Endodermal cell (in vitro differentiated cells): Measurements from ENCODE around the gene CCDC144A. TPM values are rescaled to one million over a fixed set of nuclear protein-coding genes. Genes with fewer than 3 reads are reported as not detected.
"Not testable (repeated sequence)": the region's sequence is repeated elsewhere in the genome, so short reads cannot be mapped to it uniquely, and the experiment has no call there.

Source experiments
- DNase-seq: peaks from one replicate; pipeline ENCODE4 v3.0.0-alpha.2; 2017
- H3K27ac ChIP-seq: 2 replicates; pipeline ENCODE4 v1.5.1; 2013; ENCODE audit warnings: mild to moderate bottlenecking, low read depth, low read length, moderate library complexity
- H3K27me3 ChIP-seq: 2 replicates; pipeline ENCODE4 v1.6.1; 2013; ENCODE audit warnings: mild to moderate bottlenecking, low read length, moderate library complexity; ENCODE audit not compliant: insufficient read depth, control insufficient read depth, poor library complexity, severe bottlenecking
- H3K36me3 ChIP-seq: 2 replicates; pipeline ENCODE4 v1.7.0; 2013; ENCODE audit warnings: mild to moderate bottlenecking, low read length, moderate library complexity; ENCODE audit not compliant: control insufficient read depth, insufficient read depth
- H3K4me1 ChIP-seq: one replicate; pipeline ENCODE4 v1.7.0; 2013; ENCODE audit warnings: low read length; ENCODE audit not compliant: control insufficient read depth, insufficient read depth
- H3K4me3 ChIP-seq: 2 replicates; pipeline ENCODE4 v1.5.1; 2013; ENCODE audit warnings: mild to moderate bottlenecking, low read length, moderate library complexity
- H3K9ac ChIP-seq: 2 replicates; pipeline ENCODE4 v1.6.1; 2013; ENCODE audit warnings: mild to moderate bottlenecking, low read length, moderate library complexity; ENCODE audit not compliant: poor library complexity, severe bottlenecking; ENCODE audit errors: extremely low read depth
- H3K9me3 ChIP-seq: 2 replicates; pipeline ENCODE4 v1.6.1; 2013; ENCODE audit warnings: mild to moderate bottlenecking, low read length, moderate library complexity; ENCODE audit not compliant: control insufficient read depth
- H3K27ac Mint-ChIP-seq: 2 replicates; pipeline ENCODE4 v1.8.0; 2020; ENCODE audit warnings: mixed read lengths
- H3K27me3 Mint-ChIP-seq: 2 replicates; pipeline ENCODE4 v1.8.0; 2021; ENCODE audit warnings: mild to moderate bottlenecking, mixed read lengths; ENCODE audit not compliant: insufficient read depth
- H3K36me3 Mint-ChIP-seq: 2 replicates; pipeline ENCODE4 v1.8.0; 2020; ENCODE audit warnings: low read depth, mixed read lengths
- H3K4me1 Mint-ChIP-seq: 2 replicates; pipeline ENCODE4 v1.8.0; 2020; ENCODE audit warnings: mixed read lengths
- H3K4me3 Mint-ChIP-seq: 2 replicates; pipeline ENCODE4 v1.8.0; 2020; ENCODE audit warnings: mild to moderate bottlenecking, moderate library complexity, mixed read lengths
- H3K9me3 Mint-ChIP-seq: 2 replicates; pipeline ENCODE4 v1.8.0; 2020; ENCODE audit warnings: mild to moderate bottlenecking, mixed read lengths
- CTCF ChIP-seq: fragments of 200-600 bp; sonication (generic); conservative IDR thresholded peaks from 2 replicates; pipeline ENCODE4 v1.5.0; 2021; ENCODE audit warnings: antibody characterized with exemption, mild to moderate bottlenecking
- WGBS, 2 experiments: methylation state at CpG; one replicate each; pipeline versions ENCODE4 v1.1.5 to v1.1.7; 2013; ENCODE audit warnings: missing lambda C conversion rate in 2 of 2, mixed read lengths in 1 of 2; ENCODE audit not compliant: insufficient coverage in 1 of 2, insufficient read length in 1 of 2; 5-methylcytosine and 5-hydroxymethylcytosine counted together
- total RNA-seq, 2 donors: library from RNA; stranded (reverse); fragmentation: NEBNext Ultra II Directional in 1 of 2; extraction: Animal tissue kit (Norgen Biotek cat#: 25700) in 1 of 2; gene quantifications; 2 replicates in 1 of 2; 3 replicates in 1 of 2; pipeline ENCODE4 v1.2.1, GENCODE V29; 2021

CCDC144A gene
- total RNA-seq, 2 donors from 2014 or later = 0.81 to 1.3 TPM

DNA sequence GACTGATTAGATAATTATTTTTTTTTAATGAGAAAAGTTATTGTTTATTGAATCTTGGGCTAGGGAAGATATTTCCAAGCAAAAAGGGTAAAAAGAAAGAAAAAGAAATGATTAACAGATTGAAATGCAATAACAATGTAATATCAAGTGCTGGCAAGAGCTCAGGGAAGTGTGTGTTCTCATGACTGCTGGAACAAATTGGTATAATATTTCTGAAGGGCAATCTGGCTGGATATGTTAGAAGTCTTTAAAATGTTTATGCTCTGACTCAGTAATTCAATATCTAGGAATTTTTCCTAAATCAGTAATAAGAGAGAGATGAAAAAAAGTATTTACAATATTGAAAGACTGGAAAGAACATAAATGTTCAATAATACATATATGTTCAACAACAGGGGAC lies 28.8 kb upstream of the CCDC144A start:
- H3K4me3 Mint-ChIP-seq = no peak overlapping the region
- DNase-seq = no peak
- Histone ChIP-seq H3K27me3 (no peaks in the 10 kb centered on the region), H3K9me3 (no peaks in the 10 kb centered on the region), H3K36me3 (no peaks in the 10 kb centered on the region), H3K4me3 (no peak overlapping the region), H3K27ac (no peak overlapping the region), H3K4me1 (no peaks in the 10 kb centered on the region), H3K9ac (no peak overlapping the region)
- peaks cover 3% of the 10 kb centered on the region for H3K9me3 Mint-ChIP-seq
- peaks cover 26% of the 10 kb centered on the region for H3K27me3 Mint-ChIP-seq
- H3K4me1 Mint-ChIP-seq = peaks cover 4% of the 10 kb centered on the region
- no peak for TF ChIP-seq CTCF
- no peaks in the 10 kb centered on the region for H3K36me3 Mint-ChIP-seq
- H3K27ac Mint-ChIP-seq = no peak overlapping the region

DNA sequence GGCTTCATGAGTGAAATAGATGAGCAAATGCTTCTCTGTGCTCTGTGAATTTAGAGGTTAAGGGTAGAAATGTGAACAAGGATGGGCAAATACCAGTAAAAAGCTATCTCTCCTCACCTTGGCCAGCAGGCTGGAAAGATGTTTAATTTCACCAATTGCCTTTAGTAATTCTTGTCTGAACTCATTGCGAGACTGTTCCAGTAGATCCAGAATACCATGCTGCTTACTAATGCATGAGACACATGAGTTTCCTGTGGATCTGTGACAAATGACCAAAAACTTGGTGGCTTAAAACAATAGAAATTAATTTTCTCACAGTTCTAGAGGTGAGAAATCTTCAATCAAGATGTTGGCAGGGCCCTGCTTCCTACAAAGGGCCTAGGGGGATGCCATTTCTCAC lies 27.1 kb upstream of the CCDC144A start:
- DNase-seq = no peak
- H3K9me3 Mint-ChIP-seq = no peaks in the 10 kb centered on the region
- no peaks in the 10 kb centered on the region for H3K36me3 ChIP-seq
- H3K4me3 ChIP-seq = no peak overlapping the region
- H3K36me3 Mint-ChIP-seq = no peaks in the 10 kb centered on the region
- H3K27ac ChIP-seq = no peak overlapping the region
- H3K4me1 Mint-ChIP-seq = peaks cover 4% of the 10 kb centered on the region
- no peak overlapping the region for H3K4me3 Mint-ChIP-seq
- H3K9ac ChIP-seq = no peak overlapping the region
- H3K27me3 ChIP-seq = peaks cover 13% of the 10 kb centered on the region
- H3K27ac Mint-ChIP-seq = no peak overlapping the region
- peaks cover 39% of the 10 kb centered on the region for H3K27me3 Mint-ChIP-seq
- no peak for TF ChIP-seq CTCF
- 96 to 100% methylated on average over 1 of the region's 1 CpG for WGBS, 2 experiments
- no peaks in the 10 kb centered on the region for H3K4me1 ChIP-seq
- no peaks in the 10 kb centered on the region for H3K9me3 ChIP-seq

GRCh38 chr17:16666553-16666906 lies 23.5 kb upstream of the CCDC144A start:
- peak overlapping the region; percentile 49 for H3K4me3 Mint-ChIP-seq
- H3K27me3 ChIP-seq = peaks cover 27% of the 10 kb centered on the region
- not testable (repeated sequence) for H3K27ac ChIP-seq, H3K4me3 ChIP-seq, H3K36me3 Mint-ChIP-seq, H3K9me3 ChIP-seq, H3K9ac ChIP-seq, H3K4me1 Mint-ChIP-seq, DNase-seq, H3K27ac Mint-ChIP-seq, H3K9me3 Mint-ChIP-seq, H3K36me3 ChIP-seq, H3K4me1 ChIP-seq
- peaks cover 45% of the 10 kb centered on the region for H3K27me3 Mint-ChIP-seq
- 73% methylated on average over 14 to 22 of the region's 24 CpGs for WGBS, 2 experiments

DNA sequence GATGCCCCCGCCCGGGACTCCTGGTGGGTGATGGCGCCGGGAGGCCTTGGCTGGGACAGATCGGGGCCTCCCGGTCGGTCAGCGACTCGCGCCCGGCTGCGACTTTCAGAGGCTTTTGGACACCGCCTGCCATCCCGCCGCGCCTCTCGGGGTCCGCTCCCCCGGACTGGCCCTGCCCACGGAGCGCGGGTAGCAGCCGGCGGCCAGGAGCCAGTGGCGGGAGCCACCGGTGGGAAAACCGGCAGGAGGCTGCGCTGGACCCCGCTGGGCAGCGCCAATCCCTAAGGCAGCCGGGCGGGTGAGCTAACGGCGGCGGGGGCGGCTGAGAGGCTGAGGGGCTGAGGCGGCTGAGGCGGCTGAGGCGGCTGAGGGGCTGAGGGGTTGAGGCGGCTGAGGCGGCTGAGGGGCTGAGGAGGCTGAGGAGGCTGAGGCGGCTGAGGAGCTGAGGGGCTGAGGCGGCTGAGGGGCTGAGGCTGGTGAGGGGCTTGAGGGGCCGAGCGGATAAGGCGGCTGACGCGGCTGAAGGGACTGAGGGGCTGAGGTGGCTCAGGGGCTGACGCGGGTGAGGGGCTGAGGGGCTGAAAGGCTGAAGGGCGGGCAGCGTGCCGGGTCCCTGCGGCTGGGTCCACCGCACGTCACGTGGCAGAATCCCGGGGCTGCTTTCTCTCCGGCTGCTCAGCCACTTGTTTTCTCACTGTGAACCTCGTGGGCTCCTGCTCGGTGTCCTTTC lies 23.0 kb upstream of the CCDC144A start:
- 0 to 11% methylated on average over 1 to 58 of the region's 61 CpGs for whole genome bisulfite sequencing, 2 experiments
- H3K9me3 ChIP-seq, H3K27ac ChIP-seq, H3K36me3 Mint-ChIP-seq, H3K27ac Mint-ChIP-seq, H3K9ac ChIP-seq, H3K4me3 ChIP-seq, H3K9me3 Mint-ChIP-seq, H3K36me3 ChIP-seq, H3K4me1 Mint-ChIP-seq, H3K4me1 ChIP-seq: not testable (repeated sequence)
- peak; percentile 87 for DNase-seq
- Mint-ChIP-seq H3K27me3 (peaks cover 45% of the 10 kb centered on the region), H3K4me3 (peak overlapping the region; percentile 49)
- H3K27me3 ChIP-seq = peaks cover 27% of the 10 kb centered on the region
